Stimulated activated CD8-positive, alpha-beta memory T cell treated with anti-CD3 and anti-CD28 coated beads, Interleukin-12 subunit alpha, Interleukin-12 subunit beta, amount 100 ng/mL, for 24 hours (primary cell): ENCODE measurements around the gene PLEKHG3.

Experiments
- DNase-seq: peaks from one replicate; pipeline ENCODE4 v3.0.0-alpha.2; 2020; ENCODE audit errors: extremely low read depth

Gene PLEKHG3

DNA sequence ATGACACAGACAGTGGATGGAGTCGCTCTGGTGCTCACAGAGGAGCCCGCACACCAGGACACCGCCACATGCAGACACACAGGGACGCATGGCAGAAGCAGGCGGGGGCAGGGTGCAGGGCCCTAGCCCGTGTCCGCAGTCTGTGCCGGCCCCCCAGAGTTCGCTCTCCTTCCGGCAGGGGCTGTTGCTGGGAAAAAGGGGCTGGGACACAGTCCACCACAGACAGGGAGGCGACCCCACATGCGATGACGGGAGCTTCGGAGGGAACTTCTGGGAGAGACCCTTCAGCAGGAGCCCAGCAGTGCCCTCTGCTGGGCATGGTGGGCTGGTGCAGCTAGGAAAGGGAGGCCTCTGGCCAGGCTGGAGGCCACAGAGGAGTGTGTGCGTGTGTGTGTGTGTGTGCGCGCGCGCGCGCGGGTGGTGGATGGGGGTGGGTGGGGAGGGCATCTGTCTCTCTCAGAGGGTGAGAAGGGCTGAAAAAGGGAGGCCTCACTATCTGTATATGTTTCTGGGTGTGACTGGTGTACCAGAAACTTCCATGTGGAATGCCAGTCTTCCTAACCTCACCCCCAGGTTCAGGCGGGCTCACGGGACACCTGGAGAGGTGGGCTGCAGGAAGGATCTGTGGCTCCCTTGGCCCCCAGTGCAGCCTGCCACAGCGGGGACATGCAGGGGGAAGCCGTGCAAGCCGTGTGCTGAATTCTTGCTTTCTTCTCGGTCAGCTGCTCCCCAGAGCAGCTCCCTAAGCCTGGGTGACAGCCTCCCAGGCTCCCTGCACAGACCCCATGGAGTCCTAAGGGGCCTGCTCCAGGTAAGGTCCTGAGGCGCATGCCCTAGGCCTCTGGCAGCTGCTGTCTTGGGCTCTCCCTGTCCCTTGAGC, 60.7 kb downstream of the PLEKHG3 start:
- DNase-seq: peak; percentile 17

DNA sequence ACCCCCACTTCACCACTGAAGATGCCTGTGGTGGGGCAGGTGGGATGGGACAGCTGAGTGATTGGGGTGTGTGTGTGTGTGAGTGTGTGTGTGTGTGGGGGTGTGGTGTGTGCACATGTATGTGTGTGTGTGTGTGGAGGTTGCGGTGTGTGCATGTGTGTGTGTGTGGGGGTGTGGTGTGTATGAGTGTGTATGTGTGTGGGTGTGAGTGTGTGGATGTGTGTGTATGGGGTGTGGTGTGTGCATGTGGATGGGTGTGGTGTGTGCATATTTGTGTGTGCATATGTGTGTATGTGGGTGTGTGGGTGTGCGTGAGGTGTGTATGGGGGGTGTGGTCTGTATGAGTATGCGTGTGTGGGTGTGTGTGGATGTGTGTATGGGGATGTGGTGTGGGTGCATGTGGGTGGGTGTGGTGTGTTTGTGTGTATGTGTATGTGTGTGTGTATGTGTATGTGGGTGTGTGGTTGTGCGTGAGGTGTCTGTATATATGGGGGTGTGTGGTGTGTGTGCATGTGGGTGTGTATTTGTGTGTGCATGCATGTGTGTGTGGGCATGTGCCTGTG, 61.6 kb downstream of the PLEKHG3 start:
- no peak for DNase-seq

DNA sequence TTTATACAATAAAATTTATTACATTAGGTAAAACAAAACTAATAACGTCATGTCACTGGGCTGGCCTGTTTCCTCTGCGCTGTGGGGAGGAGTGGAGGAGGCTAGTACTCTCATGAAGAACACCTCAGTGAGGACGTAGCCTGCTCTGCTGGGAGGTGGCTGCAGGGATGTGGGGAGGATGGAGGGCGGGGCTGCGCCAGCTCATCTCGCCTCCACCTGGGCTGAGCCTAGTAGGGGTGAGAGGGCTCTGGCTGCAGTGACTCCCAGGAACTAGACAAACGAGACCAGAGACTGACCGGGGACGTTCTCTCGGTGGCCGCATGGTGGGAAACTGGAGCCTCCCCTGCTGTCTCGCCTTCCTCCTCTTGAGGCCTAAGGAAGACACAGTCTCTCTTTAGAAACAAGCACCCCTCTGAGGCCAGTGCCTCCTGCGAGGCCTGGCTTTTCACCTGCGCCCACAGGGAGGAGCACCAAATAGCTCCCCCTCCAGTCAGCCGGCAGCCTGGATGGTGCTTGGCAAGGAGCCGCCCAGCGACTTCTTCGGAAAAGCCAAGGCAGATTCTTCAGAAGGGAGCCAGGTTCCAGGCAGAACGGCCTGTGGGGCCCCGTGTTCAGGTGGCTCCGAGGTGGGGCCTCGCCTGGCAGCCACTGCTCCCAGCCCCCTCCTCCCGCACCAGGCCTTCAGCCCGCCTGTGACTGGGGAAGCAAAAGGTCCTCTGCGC, 62.4 kb downstream of the PLEKHG3 start:
- DNase-seq: no peak

DNA sequence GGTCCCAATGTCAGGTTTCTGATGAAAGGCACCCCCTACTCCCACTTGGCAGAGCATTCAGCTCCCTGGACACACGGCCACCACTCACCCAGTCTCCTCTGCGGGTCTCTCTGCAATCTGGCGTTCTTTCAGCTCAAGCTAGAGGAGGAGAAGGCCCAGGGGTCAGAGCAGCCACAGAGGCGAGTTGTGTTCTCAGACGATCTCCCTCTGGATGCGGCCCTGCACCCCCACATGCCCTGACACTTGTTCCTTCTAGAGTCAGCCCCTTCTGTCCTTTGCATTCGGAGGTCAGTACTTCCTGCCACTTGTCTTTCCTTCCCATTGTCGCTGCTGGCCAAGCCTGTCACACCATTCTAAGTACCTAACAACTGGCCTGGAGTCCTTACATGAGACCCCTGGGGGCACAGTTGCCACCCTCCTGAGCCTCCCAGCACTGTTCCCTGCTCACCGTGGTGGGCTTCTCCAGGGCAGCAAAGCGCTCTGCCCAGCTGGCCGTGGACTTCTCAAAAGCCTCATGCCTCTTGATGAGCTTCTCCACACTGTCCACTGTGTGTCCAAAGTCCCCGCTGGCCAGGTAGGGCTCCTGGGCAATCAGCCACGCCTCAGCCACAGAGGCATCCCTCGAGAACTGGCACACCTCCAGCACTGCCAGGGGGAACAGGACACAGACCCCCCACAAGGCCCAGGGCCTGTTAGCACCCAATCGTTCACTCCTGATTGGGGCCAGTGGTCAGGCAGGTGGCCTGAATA, 63.2 kb downstream of the PLEKHG3 start:
- no peak for DNase-seq

DNA sequence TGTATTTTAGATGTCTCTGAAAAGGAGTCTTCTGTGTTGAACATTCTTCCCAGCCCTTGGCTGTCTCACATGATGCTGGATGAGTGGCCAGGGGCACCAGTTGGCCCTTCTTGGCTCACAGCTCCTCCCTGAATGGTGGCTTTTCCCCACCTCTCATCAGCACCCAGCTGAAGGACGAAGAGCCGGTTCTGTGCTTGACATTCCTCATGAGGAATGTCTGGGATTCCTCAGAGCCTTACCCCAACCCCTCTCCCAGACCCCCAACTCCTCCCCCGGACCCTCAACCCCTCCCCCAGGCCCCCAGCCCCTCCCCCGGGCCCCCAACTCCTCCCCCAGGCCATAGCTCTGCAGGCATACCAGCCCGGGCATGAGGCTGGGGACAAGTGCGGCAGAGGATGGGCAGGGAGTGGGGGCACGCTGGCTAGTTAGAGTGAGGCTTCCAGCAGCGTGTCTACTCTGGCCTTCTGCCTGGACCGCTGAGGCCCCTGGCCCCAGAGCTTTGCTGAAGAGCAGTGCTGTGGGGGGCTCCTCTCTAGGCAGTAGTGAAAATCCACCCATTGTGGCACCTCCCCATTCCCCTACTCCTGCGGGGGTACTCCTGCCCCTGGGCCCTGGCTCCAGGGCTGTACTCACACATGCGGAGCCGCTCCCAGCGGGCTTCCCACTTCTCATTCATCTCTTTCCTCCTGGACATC, 64.3 kb downstream of the PLEKHG3 start:
- no peak for DNase-seq

DNA sequence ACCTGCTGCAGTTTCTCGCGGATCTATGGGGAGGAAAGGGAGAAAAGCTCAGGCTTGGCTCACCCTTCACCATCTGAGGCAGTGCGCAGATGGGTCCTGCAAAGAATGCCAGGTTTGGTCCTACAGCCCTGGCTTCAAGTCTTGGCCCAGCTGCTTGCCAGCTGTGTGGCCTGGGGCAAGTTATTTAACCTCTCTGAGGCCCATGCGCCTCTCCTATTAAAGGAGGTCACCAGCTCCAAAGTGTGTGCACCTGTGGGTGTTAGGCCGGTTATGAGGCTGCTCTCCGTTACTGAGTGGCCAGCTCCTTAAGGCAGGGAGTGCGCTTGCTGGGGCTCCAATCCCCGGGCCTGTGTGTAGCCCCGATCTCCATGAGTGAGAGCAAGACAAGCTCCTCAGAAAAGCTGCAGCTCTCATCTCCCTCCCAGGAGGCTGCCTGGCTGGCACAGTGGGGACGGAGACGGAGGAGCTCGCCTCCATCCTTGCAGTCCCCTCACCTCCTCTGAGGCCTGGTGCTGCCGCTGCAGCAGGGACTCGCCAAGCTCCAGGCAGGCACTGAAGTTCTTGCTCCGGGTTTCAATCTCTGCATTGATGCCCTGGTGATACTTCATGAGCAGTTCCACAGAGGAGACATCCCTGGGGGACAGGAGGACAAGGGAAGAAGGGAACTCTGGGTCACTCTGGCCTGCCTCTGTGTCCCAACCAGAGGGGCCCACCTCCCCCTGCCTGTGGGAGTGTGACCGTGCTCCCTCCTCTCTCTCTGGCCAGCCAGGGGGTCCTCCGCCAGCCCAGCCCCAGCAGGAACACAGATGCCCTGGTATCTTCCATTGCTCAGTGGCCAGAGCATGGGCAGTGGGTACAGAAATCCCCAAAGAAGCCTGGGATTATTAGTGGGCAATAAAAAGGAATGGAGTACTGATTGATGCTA, 65.1 kb downstream of the PLEKHG3 start:
- no peak for DNase-seq

DNA sequence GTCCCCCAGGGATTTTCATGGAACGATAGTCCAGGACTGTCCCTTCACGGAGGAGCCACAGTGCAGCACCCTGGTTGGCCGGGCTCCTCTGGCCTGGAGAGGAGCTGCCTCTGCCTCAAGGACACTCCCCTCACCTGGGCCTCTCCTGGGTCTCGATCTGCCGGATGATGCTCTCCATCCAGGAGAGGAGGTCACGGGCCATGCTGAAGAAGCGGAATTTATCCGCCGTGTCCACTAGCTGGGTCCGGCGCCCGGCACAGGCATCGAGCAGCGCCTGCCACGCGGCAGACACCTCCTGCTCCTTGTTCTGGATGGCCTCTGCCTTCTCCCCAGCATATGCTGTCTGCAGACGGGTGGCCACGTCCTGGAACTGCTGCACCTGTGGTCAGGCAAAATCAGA, 66.5 kb downstream of the PLEKHG3 start:
- no peak for DNase-seq

DNA sequence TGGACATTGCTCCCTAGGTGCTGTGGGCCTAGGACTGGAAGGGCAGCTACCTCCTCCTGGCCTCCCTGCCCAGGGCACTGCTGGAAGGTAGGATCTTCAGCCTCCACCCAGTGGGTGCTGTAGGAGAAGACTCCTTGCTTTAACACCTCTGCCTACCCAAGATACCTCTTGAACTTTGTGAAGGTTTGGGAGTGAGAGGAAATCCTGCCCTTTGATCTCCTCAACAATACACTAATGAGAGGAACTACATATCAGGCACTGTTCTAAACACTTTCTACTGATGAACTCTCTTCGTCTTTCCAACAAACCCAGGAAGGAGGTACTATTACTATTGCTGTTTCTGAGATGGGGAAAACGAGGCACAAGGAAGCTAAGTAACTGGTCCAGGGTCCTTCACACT, 66.9 kb downstream of the PLEKHG3 start:
- no peak for DNase-seq

DNA sequence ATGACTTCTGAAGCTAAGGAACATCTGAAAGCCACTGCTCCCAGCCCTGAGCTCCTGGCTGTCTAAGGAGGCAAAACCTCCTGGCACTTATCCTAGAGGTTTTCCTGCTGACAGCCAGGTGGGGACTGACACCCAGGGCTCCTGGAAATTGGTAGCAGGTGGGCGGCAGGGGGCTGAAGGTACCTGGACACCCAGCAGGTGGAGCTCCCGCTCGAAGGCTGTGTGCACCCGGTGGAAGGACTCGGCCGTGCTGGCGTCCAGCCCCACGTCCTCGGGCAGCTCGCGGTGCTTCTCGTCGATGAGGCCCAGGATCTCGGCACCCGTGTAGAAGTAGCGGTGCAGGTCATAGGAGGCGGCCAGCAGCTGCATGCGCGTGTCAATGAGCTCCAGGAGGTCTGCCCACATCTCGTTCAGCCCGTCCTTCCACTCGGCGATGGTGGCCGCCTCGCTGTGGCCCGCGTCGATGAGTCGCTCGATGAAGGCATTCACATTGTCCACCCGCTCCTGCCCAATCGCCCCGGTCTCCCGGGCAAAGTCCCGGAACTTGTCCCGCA, 68.2 kb downstream of the PLEKHG3 start:
- no peak for DNase-seq

DNA sequence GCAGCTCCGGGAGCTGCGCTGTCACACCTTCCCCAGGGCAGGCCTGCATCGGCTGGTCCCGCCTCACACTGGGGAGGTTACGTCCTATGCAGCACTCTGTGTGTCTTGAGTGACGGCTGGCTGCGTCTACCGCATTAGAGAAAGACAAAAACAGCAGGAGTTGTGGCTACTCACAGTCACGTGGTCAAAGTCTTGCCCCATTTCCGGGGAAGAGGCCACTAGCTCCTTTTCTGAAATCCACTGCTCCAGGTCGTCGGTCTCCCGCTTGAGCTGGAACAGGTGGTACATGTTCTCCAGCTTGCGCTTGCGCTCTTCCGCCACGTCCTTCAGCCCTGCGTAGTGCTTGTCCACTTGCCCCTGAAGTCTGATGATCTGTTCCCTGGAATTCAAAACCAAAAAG, 68.8 kb downstream of the PLEKHG3 start:
- DNase-seq: no peak

DNA sequence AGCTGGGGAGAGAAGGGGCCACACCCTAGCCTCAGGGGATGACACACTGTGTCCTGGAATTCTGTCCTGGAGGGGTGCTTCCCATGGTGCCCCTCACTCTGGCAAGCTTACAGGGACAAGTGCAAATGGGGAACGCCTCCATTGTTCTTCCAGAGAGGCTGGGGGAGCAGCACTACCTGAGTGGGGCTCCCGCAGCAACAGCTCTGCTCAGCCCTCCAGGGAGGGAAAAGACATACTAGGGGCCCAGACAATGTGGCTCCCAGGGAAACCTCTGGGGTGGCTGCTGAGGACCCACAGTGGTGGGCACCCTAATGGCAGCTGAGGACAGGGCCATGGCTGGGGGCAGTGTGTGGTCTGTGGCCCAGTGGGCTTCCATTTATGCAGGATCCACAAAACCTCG, 69.4 kb downstream of the PLEKHG3 start:
- DNase-seq: no peak

DNA sequence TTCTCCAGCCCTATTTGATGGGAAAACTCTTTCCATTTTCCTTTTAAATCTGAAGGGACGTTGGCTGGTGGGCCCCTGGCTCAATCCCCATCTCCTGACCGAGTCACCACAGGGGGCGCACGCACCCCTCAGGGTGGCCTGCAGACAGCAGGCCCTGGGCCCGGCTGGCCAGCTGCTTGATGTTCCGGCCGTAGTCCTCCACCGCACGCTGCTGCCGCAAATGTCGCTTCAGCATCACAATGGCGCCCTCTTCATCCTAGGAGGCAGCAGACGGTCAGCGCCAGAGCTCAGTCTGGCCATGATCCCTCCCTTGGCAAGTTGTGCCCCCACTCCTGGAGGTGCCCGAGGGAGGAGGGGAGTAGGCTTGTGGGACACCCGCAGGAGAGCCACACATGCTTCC, 70.0 kb downstream of the PLEKHG3 start:
- DNase-seq: no peak

DNA sequence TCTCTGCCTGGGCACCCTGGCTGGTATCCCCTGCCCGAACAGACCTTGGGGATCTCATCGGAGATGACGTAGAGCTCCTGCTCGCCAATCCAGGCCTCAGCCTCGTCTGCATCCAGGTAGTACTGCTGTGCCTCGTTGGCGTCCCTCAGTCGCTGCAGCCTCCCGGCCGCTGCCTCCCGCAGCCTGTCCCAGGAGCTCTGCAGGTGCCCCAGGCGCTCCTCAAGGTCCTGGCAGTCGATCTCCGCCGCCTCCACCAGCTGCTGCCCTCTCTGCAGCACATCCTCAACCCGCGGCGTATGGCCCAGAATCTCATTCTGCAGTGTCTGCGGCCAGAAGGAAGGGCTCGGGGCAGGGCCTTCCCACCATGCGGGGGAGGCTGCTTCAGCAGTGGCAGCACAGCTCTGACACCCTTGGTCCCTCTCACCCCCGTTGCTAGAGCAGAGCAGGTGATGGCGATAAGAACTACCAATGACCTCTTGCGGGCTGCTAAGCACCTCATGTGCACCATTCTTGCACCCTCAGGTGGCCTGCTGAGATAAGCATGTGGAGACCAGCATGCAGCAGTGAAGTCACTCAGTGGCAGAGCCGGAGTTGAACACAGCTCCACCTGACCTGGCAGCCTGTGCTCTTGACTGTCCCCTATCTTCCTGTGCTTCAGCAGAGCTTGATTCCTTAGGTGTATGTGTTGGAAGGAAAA, 71.0 kb downstream of the PLEKHG3 start:
- DNase-seq: no peak

DNA sequence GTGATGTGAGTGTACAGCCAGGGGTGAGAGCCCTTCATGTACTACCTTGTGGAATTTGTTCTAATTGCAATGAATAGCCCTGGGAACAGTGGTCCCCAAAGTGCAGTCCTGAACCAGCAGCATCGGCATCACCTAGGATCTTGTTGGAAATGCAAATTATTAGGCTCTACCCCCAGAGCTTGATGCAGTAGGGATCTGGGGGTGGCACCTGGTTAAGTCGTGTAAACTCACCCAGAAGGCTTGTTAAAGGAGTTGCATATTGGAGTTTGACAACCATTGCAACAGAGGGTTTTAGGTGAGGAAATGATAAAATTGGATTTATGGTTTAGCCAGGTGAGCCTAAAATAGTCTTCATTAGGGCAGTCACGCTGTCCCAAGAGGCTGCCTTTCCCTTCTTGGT, 73.2 kb downstream of the PLEKHG3 start:
- no peak for DNase-seq

DNA sequence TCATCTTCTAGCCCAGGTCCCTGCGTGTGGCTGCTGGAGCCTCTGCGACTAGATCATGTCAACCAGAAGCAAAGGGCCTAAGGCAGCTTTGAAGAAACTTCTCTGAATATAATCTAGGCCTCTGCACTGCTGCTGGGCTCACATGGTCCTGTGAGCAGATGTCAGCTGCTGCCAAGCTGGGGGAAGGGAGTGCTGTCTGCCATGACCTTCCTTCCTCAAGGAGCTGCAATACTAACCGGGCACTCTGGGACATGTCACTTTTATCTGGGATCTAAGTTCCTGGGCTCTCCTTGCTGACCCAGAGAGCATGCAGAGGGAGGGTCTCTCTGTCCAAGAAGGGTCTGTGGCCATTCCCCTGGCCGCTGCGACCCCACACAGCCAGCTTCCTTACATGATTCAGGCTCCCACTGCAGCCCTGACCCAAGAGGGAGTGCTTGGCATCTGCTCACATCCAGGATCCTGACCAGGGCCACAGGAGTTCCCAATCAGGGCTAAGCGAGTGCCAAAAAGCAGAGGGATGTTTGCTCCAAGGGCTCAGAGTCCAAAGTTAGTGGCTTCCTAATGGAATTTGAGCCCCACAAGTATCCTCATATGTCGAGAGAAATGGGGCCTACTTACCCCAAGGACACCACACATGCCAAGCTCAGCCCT, 74.0 kb downstream of the PLEKHG3 start:
- DNase-seq: no peak

DNA sequence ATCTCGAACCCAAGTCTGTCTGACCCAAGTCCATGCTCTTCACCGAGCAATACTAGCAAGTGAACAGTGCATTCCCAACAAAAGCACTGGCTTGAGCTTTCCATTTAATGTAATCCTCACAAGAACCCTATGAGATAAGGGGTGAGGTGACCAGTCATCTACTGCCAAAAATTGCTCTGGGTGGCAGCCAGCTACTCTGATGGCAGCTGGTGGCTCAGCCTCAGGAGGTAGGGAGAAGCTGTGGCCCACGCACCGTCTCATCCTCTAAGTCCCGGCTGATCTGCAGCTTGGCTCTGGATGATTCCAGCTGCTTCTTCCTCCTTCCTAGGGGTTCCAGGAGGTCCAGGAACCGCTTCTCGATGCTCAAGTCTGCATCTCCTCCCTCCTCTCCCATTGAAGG, 75.2 kb downstream of the PLEKHG3 start:
- DNase-seq: no peak

DNA sequence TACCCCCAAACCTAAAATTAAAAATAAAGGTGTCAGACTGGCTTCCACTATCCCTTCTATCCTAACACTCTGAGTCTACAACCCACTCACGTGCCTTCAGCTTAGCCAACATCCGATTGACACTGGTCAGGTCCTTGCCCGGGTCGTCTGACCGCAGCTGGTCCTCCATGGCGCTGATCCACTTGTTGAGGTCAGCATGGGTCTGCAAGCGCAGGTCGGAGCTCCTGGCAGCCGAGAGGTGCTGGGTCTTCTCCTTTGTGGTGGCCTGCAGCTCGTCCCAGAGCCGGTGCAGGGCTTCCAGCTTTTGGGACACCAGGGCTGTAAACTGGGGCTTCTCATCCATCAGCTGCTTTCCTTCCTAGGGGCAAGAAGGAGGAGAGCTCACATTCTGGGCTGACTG, 78.0 kb downstream of the PLEKHG3 start:
- no peak for DNase-seq

DNA sequence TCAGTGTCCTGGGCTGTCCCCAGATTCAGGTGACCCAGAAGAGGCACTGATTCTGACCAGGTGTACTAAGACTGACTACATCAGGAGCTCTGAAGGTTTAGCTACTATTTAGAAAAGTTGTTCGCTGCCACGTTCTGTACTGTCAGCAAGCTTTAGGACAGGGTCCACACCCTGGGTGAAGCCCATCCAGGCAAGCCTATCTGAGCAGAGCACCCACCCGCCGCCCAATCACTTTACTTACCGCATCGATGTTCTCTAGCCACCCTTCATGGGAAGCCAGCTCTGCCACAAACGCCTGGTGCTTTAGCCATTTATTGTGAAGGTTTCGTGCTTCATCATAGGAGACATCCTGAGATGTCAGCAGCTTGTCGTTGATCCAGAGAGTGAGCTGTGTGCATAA, 79.8 kb downstream of the PLEKHG3 start:
- no peak for DNase-seq
